WTC11 (cell line): ENCODE results near the gene STH. TPM values are rescaled to one million over a fixed set of nuclear protein-coding genes. Genes with fewer than 3 reads are reported as not detected.

ENCODE experiments used
- ATAC-seq: fragments of 200-7000 bp; cut with Tn5 transposase; 2 replicates; pipeline ENCODE4 v1.10.0; 2021; ENCODE audit warnings: mild to moderate bottlenecking, moderate library complexity
- CTCF ChIA-PET: fragments of 300-600 bp; sonication (Branson Sonifier 250); formaldehyde crosslinking; loops from one replicate; lab custom pipeline; 2021; ENCODE audit warnings: antibody characterized with exemption; lab: Charles Lee
- POLR2A ChIA-PET: fragments of 350-600 bp; sonication (Branson Sonifier 250); formaldehyde crosslinking; loops from one replicate; lab custom pipeline; 2021; ENCODE audit warnings: antibody characterized with exemption; lab: Charles Lee
- DNase-seq: peaks from one replicate; pipeline ENCODE4 v3.0.0; 2021; ENCODE audit warnings: low spot score
- H3K27ac Mint-ChIP-seq: 2 replicates; pipeline ENCODE4 v1.8.0; 2021; ENCODE audit warnings: mixed read lengths
- H3K27me3 Mint-ChIP-seq: 2 replicates; pipeline ENCODE4 v1.8.0; 2021; ENCODE audit warnings: low read depth, mild to moderate bottlenecking, moderate library complexity, mixed read lengths
- H3K36me3 Mint-ChIP-seq: 2 replicates; pipeline ENCODE4 v1.8.0; 2021; ENCODE audit warnings: mixed read lengths
- H3K4me1 Mint-ChIP-seq: 2 replicates; pipeline ENCODE4 v1.8.0; 2022; ENCODE audit warnings: mixed read lengths
- H3K4me3 Mint-ChIP-seq: 2 replicates; pipeline ENCODE4 v1.8.0; 2021; ENCODE audit warnings: mild to moderate bottlenecking, moderate library complexity, mixed read lengths
- H3K9me3 Mint-ChIP-seq: 2 replicates; pipeline ENCODE4 v1.8.0; 2021; ENCODE audit warnings: mixed read lengths
- E2F5 ChIP-seq: sonication (generic); formaldehyde crosslinking; IDR thresholded peaks from 2 replicates; pipeline ENCODE4 v1.8.1; 2022; ENCODE audit warnings: mild to moderate bottlenecking, moderate library complexity, missing genetic modification reagents
- ELF4 ChIP-seq: sonication (generic); formaldehyde crosslinking; IDR thresholded peaks from 2 replicates; pipeline ENCODE4 v1.8.1; 2022; ENCODE audit warnings: low read depth, mild to moderate bottlenecking, moderate library complexity, missing genetic modification reagents
- ETV6 ChIP-seq: sonication (generic); formaldehyde crosslinking; IDR thresholded peaks from 2 replicates; pipeline ENCODE4 v1.8.1; 2022; ENCODE audit warnings: mild to moderate bottlenecking, missing genetic modification reagents
- FOXJ3 ChIP-seq: sonication (generic); formaldehyde crosslinking; IDR thresholded peaks from 2 replicates; pipeline ENCODE4 v1.9.0; 2021; ENCODE audit warnings: missing genetic modification reagents, mild to moderate bottlenecking, borderline replicate concordance
- FOXP4 ChIP-seq: sonication (generic); formaldehyde crosslinking; IDR thresholded peaks from 2 replicates; pipeline ENCODE4 v1.8.0; 2022; ENCODE audit warnings: mild to moderate bottlenecking, missing genetic modification reagents
- MAX ChIP-seq: sonication (generic); formaldehyde crosslinking; IDR thresholded peaks from 2 replicates; pipeline ENCODE4 v1.8.0; 2022; ENCODE audit warnings: mild to moderate bottlenecking, missing genetic modification reagents
- MYBL2 ChIP-seq: sonication (generic); formaldehyde crosslinking; IDR thresholded peaks from 2 replicates; pipeline ENCODE4 v1.8.1; 2023; ENCODE audit warnings: mild to moderate bottlenecking, moderate library complexity, missing genetic modification reagents
- NFE2L1 ChIP-seq: sonication (generic); formaldehyde crosslinking; IDR thresholded peaks from 2 replicates; pipeline ENCODE4 v1.8.1; 2023; ENCODE audit warnings: missing genetic modification reagents
- NFYB ChIP-seq: sonication (generic); formaldehyde crosslinking; conservative IDR thresholded peaks from 2 replicates; pipeline ENCODE4 v1.8.0; 2022; ENCODE audit warnings: low read depth, missing genetic modification reagents
- NR1H2 ChIP-seq: sonication (generic); formaldehyde crosslinking; IDR thresholded peaks from 2 replicates; pipeline ENCODE4 v1.9.0; 2021; ENCODE audit warnings: mild to moderate bottlenecking, moderate library complexity, missing genetic modification reagents
- OVOL2 ChIP-seq: fragments of 250-450 bp; sonication (Bioruptor Pico); IDR thresholded peaks from 2 replicates; pipeline ENCODE4 v1.9.0; 2021; ENCODE audit warnings: mild to moderate bottlenecking, borderline replicate concordance
- PRDM15 ChIP-seq: sonication (generic); formaldehyde crosslinking; IDR thresholded peaks from 2 replicates; pipeline ENCODE4 v1.8.0; 2022; ENCODE audit warnings: missing genetic modification reagents
- PRRX2 ChIP-seq: fragments of 250-450 bp; sonication (Bioruptor Pico); IDR thresholded peaks from 2 replicates; pipeline ENCODE4 v1.8.0; 2021; ENCODE audit warnings: mild to moderate bottlenecking
- RORB ChIP-seq: fragments of 250-450 bp; sonication (Bioruptor Pico); IDR thresholded peaks from 2 replicates; pipeline ENCODE4 v1.9.0; 2021; ENCODE audit warnings: mild to moderate bottlenecking
- SOX15 ChIP-seq: fragments of 250-450 bp; sonication (Bioruptor Pico); IDR thresholded peaks from 2 replicates; pipeline ENCODE4 v1.9.0; 2021; ENCODE audit warnings: mild to moderate bottlenecking
- TEAD4 ChIP-seq: sonication (generic); formaldehyde crosslinking; IDR thresholded peaks from 2 replicates; pipeline ENCODE4 v1.8.0; 2022; ENCODE audit warnings: mild to moderate bottlenecking, missing genetic modification reagents
- ZBTB43 ChIP-seq: sonication (generic); formaldehyde crosslinking; IDR thresholded peaks from 2 replicates; pipeline ENCODE4 v1.8.1; 2023; ENCODE audit warnings: mild to moderate bottlenecking, missing genetic modification reagents
- ZNF396 ChIP-seq: fragments of 250-450 bp; sonication (Bioruptor Pico); IDR thresholded peaks from 2 replicates; pipeline ENCODE4 v1.8.0; 2021; ENCODE audit warnings: mild to moderate bottlenecking, moderate library complexity, borderline replicate concordance
- ZNF423 ChIP-seq: fragments of 250-450 bp; sonication (Bioruptor Pico); IDR thresholded peaks from 2 replicates; pipeline ENCODE4 v2.1.2; 2022; ENCODE audit warnings: mild to moderate bottlenecking, moderate library complexity
- ZNF671 ChIP-seq: fragments of 250-450 bp; sonication (Bioruptor Pico); IDR thresholded peaks from 2 replicates; pipeline ENCODE4 v1.8.0; 2021; ENCODE audit warnings: mild to moderate bottlenecking
- total RNA-seq: library from RNA; stranded (reverse); gene quantifications from 3 replicates; pipeline ENCODE4 v1.2.3, GENCODE V29; 2021
- TF ChIP-seq, protein P1 (sequence below): sonication (generic); formaldehyde crosslinking; IDR thresholded peaks from 2 replicates; pipeline ENCODE4 v1.8.1; 2023; ENCODE audit warnings: mild to moderate bottlenecking, missing genetic modification reagents, borderline replicate concordance

The STH gene
- total RNA-seq, 1 experiment from 2014 or later = not detected

DNA sequence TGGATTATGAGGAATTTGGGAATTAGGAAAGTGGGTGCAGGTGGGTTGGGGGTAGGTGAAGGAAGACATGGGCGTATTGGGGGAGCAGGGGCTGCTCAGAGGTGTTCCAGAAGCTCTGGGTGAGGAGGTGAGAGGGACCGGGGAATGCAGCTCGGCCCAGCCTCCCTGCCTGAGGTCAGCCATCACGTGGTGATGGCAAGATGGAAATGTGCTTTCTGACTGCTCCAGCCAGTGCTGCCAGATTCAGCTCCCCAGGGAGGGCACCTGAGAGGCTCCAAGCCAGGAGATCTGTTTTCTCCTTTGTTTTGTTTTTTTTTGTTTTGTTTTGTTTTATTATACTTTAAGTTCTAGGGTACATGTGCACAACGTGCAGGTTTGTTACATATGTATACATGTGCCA, 35.2 kb upstream of the STH start (continued):
- no peak for TF ChIP-seq E2F5 (CRISPR knock-in tag)
- no peak for TF ChIP-seq NR1H2 (CRISPR knock-in tag)

- Mint-ChIP-seq H3K27me3 (no peaks in the 10 kb centered on the region; the same call in 1 of the 2 replicates), H3K36me3 (no peaks in the 10 kb centered on the region), H3K27ac (no peak overlapping the region), H3K4me1 (no peaks in the 10 kb centered on the region), H3K4me3 (no peak overlapping the region), H3K9me3 (peaks cover 2% of the 10 kb centered on the region)
- no peak for DNase-seq
- TF ChIP-seq ZBTB43 (CRISPR knock-in tag) (no peak), FOXJ3 (CRISPR knock-in tag) (no peak), ZNF396 (CRISPR knock-in tag) (no peak), ELF4 (no peak), PRRX2 (CRISPR knock-in tag) (no peak), NR1H2 (CRISPR knock-in tag) (no peak), FOXP4 (CRISPR knock-in tag) (no peak), OVOL2 (CRISPR knock-in tag) (no peak), RORB (CRISPR knock-in tag) (no peak), MYBL2 (CRISPR knock-in tag) (no peak), ZNF671 (CRISPR knock-in tag) (no peak), NFE2L1 (CRISPR knock-in tag) (no peak), ETV6 (CRISPR knock-in tag) (no peak), PRDM15 (CRISPR knock-in tag) (no peak), ZNF423 (CRISPR knock-in tag) (no peak), TEAD4 (no peak), MAX (CRISPR knock-in tag) (no peak)
- no peak for ATAC-seq
- ChIA-PET POLR2A (no interaction called here), CTCF (no interaction called here)
Measured at GRCh38 chr17:45964634-45965033, 34.4 kb upstream of the STH start.

GRCh38 chr17:45965812-45966211, 33.2 kb upstream of the STH start:
- peaks cover 8% of the 10 kb centered on the region for H3K9me3 Mint-ChIP-seq
- ATAC-seq (no peak), DNase-seq (no peak)
- ChIA-PET CTCF (interaction anchor here (1.0 to 3.5 kb wide), 2 partner anchors 17 to 179 kb away, joined by 3 to 16 read pairs; no protein-coding TSS in a partner anchor), POLR2A (no interaction called here)
- no peak overlapping the region; the same call in 1 of the 2 replicates for H3K27ac Mint-ChIP-seq
- no peaks in the 10 kb centered on the region; the same call in 1 of the 2 replicates for H3K27me3 Mint-ChIP-seq
- H3K36me3 Mint-ChIP-seq = no peaks in the 10 kb centered on the region
- no peaks in the 10 kb centered on the region for H3K4me1 Mint-ChIP-seq
- no peak overlapping the region for H3K4me3 Mint-ChIP-seq
- TF ChIP-seq NFYB (CRISPR knock-in tag) (no peak), NFE2L1 (CRISPR knock-in tag) (no peak), SOX15 (no peak)
- TF ChIP-seq, protein P1, sequence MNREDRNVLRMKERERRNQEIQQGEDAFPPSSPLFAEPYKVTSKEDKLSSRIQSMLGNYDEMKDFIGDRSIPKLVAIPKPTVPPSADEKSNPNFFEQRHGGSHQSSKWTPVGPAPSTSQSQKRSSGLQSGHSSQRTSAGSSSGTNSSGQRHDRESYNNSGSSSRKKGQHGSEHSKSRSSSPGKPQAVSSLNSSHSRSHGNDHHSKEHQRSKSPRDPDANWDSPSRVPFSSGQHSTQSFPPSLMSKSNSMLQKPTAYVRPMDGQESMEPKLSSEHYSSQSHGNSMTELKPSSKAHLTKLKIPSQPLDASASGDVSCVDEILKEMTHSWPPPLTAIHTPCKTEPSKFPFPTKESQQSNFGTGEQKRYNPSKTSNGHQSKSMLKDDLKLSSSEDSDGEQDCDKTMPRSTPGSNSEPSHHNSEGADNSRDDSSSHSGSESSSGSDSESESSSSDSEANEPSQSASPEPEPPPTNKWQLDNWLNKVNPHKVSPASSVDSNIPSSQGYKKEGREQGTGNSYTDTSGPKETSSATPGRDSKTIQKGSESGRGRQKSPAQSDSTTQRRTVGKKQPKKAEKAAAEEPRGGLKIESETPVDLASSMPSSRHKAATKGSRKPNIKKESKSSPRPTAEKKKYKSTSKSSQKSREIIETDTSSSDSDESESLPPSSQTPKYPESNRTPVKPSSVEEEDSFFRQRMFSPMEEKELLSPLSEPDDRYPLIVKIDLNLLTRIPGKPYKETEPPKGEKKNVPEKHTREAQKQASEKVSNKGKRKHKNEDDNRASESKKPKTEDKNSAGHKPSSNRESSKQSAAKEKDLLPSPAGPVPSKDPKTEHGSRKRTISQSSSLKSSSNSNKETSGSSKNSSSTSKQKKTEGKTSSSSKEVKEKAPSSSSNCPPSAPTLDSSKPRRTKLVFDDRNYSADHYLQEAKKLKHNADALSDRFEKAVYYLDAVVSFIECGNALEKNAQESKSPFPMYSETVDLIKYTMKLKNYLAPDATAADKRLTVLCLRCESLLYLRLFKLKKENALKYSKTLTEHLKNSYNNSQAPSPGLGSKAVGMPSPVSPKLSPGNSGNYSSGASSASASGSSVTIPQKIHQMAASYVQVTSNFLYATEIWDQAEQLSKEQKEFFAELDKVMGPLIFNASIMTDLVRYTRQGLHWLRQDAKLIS (CRISPR knock-in tag) = no peak
